Hematopoietic multipotent progenitor cell treated with erythropoietin and hydrocortisone succinate and interleukin-3 and kit ligand, for 15 days (in vitro differentiated cells): ENCODE data around the gene AGER.

Source experiments
- DNase-seq: peaks from one replicate; pipeline ENCODE4 v3.0.0-alpha.2; 2015; ENCODE audit warnings: low spot score

AGER gene

DNA sequence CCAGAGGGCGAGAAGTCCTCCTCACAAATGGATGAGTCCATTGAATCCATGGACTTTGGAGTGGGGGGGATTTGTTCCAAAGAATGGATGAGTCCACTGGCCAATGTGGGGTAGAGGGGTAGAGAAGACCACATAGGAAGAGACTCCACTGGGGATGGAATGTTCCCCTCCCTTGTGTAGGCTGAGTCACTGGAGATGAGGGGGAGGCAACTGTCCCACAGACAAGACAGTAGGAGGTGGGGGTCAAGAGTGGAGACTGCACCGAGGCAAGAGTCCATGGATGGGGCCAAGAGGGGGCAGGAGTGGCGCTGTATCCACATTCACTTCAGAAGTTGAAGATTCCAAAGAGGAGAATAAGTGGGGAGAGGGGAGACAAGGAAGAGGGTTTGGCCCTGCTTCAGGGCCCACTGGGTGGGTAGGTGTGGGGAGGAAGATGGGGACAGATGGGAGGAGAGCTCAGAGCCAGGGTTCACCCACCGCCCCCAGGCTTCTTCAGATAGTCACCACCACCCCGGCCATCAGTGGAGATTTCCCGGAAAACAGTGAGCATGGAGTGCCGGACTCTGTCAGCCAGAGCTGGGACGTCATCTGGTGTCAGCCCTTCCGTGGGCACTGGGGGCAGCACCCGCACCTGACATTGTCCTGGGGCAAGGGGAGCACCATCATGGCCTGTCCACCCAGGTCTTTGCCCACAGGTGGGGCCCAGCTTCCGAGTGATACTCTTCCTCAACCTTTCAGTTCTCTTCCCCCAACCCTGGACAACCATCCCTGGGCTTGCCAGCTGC is 15.1 kb downstream of the AGER start:
- no peak for DNase-seq

- DNase-seq, result no peak
These were observed 15.7 kb downstream of the AGER start for GRCh38 chr6:32168350-32168749.

- no peak for DNase-seq
These were observed 16.2 kb downstream of the AGER start for GRCh38 chr6:32167761-32168262.

- DNase-seq, result no peak
These were observed 16.8 kb downstream of the AGER start for GRCh38 chr6:32167154-32167760.

DNA sequence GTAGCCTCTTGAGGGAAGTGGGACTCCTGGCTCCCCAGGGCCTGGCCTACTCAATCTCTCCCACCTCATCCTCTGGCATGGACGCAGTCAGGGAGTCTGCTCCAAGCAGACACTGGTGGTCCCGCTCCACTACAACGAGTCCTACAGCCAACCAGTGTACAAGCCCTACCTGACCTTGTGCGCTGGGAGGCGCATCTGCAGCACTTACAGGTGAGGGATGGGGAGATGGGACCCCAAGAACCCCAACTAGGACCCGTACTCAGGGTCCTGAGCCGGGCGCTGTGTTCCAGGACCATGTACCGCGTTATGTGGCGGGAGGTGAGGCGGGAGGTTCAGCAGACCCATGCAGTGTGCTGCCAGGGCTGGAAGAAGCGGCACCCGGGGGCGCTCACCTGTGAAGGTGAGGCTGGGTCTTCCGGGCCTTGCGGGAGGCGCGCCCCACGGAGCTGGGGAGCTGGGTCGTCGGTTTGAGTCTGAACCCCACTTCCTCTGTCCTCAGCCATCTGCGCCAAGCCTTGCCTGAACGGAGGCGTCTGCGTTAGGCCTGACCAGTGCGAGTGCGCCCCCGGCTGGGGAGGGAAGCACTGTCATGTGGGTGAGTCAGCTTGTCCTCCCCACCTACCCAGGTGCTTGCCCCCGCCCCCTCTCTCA is 17.5 kb downstream of the AGER start:
- DNase-seq, result no peak

GRCh38 chr6:32164295-32164694 is 19.8 kb downstream of the AGER start, which contains the start of gene EGFL8:
TSS of gene EGFL8 (plus strand) at chr6:32164595. CDS start at chr6:32166166, 1,571 bp downstream.
- no peak for DNase-seq

DNA sequence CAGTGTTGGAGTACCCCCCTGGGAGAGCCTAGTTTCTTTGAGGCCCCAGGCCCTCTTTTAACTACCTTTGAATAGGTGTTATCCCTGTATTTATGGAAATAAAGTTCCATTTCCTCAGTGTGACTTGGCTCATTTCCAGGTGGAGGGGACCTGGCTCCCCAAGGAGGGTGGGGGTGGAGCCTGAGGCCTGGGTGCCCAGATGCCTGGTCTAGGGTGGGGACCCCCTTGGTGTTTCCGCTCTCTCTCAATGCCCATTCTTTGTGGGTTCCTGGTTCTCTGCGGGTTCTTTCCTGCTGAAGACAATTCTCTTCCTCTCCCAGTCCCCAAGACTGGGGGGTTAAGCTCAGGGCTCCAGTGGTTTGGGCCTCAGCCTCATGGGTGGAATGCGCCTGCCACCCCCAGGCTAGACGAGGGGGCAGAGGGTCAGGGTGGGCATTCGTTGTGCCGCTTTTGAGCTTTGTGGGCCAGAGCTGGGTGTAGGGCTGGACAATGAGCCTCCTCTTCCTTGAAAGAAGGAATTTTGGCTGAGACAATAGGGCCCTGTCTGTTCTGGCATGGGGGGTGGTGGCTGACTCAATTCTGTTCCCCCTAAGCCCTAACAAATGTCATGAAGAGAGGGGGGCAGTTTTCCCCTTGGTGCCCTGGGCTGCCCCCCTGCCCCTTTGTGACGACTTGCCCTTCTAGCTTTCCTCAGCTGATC is 20.3 kb downstream of the AGER start:
- no peak for DNase-seq

DNA sequence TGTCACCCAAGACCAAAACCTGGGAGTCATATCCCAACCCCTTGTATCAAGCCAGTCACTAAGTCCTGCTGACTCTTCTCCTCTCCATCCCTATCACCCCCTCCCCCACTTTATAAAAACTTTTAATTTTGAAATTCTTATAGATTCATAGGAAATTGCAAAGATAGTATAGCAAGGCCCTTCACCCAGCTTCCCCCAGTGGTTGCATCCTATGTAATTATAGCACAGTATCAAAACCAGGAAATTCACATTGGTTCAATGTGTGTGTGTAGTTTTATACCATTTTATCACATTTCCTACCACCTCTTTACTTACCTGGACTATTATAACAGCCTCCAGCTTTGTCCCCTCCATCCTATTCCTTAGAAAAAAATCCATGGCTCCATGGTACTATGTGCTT is 26.0 kb downstream of the AGER start:
- no peak for DNase-seq

DNA sequence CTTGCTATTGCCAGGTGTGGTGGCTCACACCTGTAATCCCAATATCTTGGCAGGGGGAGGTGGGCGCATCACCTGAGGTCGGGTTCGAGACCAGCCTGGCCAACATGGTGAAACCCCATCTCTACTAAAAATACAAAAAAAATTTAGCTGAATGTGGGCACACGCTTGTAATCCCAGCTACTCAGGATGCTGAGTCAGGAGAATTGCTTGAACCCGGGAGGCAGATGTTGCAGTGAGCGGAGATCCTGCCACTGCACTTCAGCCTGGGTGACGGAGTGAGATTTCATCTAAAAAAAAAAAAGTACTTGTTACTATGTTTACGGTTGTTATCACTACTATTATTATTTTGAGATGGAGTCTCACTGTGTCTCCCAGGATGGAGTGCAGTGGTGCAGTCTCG is 27.2 kb downstream of the AGER start:
- DNase-seq, result no peak

- DNase-seq, result no peak
These were observed 29.4 kb downstream of the AGER start for GRCh38 chr6:32154514-32155161.

- DNase-seq, result peak; percentile 87
These were observed 30.2 kb downstream of the AGER start, which contains the start of gene PPT2 for GRCh38 chr6:32153564-32154513. TSS of gene PPT2 (plus strand) at chr6:32154141. CDS start at chr6:32154595, 454 bp downstream.

GRCh38 chr6:32152769-32153563 is 31.1 kb downstream of the AGER start:
- no peak for DNase-seq

GRCh38 chr6:32151863-32152768 is 31.9 kb downstream of the AGER start, which contains the start of gene PRRT1:
TSS of gene PRRT1 (minus strand) at chr6:32151939. CDS start at chr6:32151827, 112 bp downstream.
- DNase-seq, result no peak

GRCh38 chr6:32151181-32151862 is 32.7 kb downstream of the AGER start:
- DNase-seq, result no peak

DNA sequence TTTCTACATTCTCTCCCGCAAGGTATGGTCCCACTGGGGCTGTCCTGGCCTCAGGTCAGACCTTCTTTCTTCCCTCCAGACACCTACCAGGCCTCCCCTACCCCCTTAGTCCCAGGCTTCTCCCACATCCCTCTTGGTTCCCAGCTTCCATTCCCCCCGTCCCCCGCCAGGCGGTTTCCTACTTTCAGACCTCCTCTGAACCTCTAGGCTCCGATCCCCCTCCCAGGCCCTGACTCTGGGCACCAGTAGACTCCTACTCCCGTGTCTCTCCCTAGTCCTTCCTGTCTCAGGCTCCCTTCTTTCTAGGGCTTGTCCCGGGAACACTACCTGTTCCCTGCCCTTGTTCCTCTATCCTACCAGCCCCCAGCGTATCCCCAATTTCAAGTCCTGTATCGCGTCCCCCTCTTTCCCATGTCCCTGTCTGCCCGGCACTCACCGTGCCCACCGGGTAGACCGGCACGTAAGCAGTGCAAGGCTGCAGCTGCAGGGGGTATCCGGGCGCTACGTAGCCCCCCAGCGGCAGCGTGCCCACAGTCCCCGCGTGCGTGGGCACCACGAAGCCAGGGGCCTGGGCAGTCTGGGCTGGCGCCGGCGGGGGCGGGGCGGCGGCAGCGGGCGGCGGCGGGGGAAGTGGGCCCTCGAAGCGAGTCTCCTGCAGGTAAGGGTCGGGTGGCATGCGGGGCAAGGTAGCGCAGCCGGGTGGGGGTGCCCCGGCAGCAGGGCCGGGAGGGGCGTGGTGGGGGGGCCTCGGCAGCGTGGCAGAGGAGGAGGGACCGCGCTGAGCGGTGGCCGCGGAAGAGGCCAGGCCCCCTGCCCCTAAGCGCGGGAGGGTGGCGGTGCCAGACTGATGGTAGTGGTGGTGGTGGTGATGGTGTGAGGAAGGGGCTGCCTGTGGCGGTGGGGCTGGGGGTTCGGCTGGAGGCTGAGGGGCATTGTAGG is 33.9 kb downstream of the AGER start:
- DNase-seq, result no peak

DNA sequence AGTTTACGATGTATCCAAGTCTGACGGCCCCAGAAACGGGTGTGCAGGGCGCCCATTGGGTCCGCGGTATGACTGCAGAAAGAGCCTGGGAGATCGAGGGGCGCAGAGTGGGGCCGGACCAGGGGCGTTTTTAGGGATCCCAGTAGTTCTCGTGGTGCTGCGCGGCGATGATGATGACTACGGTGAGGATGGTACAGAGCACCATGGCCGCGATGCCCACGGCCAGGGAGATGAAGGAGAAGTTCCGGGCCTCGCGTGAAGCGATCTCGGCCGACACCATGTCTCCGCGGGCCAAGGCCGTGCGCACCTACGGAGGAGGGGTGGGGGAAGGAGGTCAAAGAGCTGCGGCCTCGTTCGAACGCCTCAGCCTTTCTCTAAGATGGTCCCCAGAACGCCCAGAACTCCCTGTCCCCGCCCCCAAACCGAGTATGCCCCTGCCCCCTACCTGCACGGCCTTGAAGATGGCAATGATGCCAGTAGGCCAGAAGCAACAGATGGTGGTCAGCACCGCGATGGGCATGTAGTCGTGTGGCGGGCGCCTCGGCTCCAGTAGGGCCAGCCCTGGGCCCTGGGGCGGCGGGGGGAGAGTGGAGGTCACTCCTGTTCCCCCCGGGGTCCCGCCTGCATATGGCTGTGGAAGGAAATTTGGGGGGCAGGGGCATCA is 34.8 kb downstream of the AGER start:
- no peak for DNase-seq
